HEK293 (cell line): ENCODE results near the gene STYX.
A peak's percentile ranks its signal among the peaks of the same experiment; 100 is the strongest.

Experiments
- CTCF ChIP-seq: fragments of 450-650 bp; formaldehyde crosslinking; IDR thresholded peaks from 2 replicates; pipeline ENCODE4 v1.5.1; 2016; ENCODE audit warnings: missing biosample characterization, missing genetic modification characterization
- EGR2 ChIP-seq: fragments of 450-650 bp; formaldehyde crosslinking; IDR thresholded peaks from 2 replicates; pipeline ENCODE4 v1.5.1; 2016; ENCODE audit warnings: low read depth, missing biosample characterization, missing genetic modification characterization
- FEZF1 ChIP-seq: fragments of 450-650 bp; formaldehyde crosslinking; IDR thresholded peaks from 2 replicates; pipeline ENCODE4 v1.5.1; 2016; ENCODE audit warnings: missing biosample characterization, missing genetic modification characterization
- GLIS1 ChIP-seq: fragments of 450-650 bp; formaldehyde crosslinking; IDR thresholded peaks from 2 replicates; pipeline ENCODE4 v1.5.1; 2016; ENCODE audit warnings: missing biosample characterization, missing genetic modification characterization
- INSM2 ChIP-seq: fragments of 450-650 bp; formaldehyde crosslinking; IDR thresholded peaks from 2 replicates; pipeline ENCODE4 v1.5.1; 2016; ENCODE audit warnings: missing biosample characterization, missing genetic modification characterization
- KLF10 ChIP-seq: fragments of 450-650 bp; IDR thresholded peaks from 2 replicates; pipeline ENCODE4 v1.5.1; 2018; ENCODE audit warnings: missing biosample characterization, mild to moderate bottlenecking, missing genetic modification characterization
- KLF9 ChIP-seq: fragments of 450-650 bp; formaldehyde crosslinking; IDR thresholded peaks from 2 replicates; pipeline ENCODE4 v1.5.1; 2016; ENCODE audit warnings: missing biosample characterization, missing genetic modification characterization, low read depth
- REST ChIP-seq: fragments of 450-650 bp; formaldehyde crosslinking; IDR thresholded peaks from 2 replicates; pipeline ENCODE4 v1.5.1; 2016; ENCODE audit warnings: missing biosample characterization, missing genetic modification characterization
- SCRT2 ChIP-seq: fragments of 450-650 bp; formaldehyde crosslinking; IDR thresholded peaks from 2 replicates; pipeline ENCODE4 v1.5.1; 2016; ENCODE audit warnings: missing biosample characterization, missing genetic modification characterization
- SP7 ChIP-seq: fragments of 450-650 bp; formaldehyde crosslinking; IDR thresholded peaks from 2 replicates; pipeline ENCODE4 v1.5.1; 2016; ENCODE audit warnings: missing biosample characterization, missing genetic modification characterization
- WT1 ChIP-seq: fragments of 450-650 bp; formaldehyde crosslinking; IDR thresholded peaks from 2 replicates; pipeline ENCODE4 v1.5.1; 2016; ENCODE audit warnings: missing biosample characterization, missing genetic modification characterization
- YY2 ChIP-seq: fragments of 450-650 bp; formaldehyde crosslinking; IDR thresholded peaks from 2 replicates; pipeline ENCODE4 v1.5.1; 2016; ENCODE audit warnings: missing biosample characterization, missing genetic modification characterization
- ZBTB17 ChIP-seq: fragments of 450-650 bp; formaldehyde crosslinking; IDR thresholded peaks from 2 replicates; pipeline ENCODE4 v1.5.1; 2016; ENCODE audit warnings: missing biosample characterization, missing genetic modification characterization
- ZBTB20 ChIP-seq: fragments of 450-650 bp; formaldehyde crosslinking; IDR thresholded peaks from 2 replicates; pipeline ENCODE4 v1.5.1; 2016; ENCODE audit warnings: missing biosample characterization, missing genetic modification characterization
- ZFP3 ChIP-seq: fragments of 450-650 bp; formaldehyde crosslinking; IDR thresholded peaks from 2 replicates; pipeline ENCODE4 v1.5.1; 2016; ENCODE audit warnings: low read depth, missing biosample characterization, missing genetic modification characterization
- ZFP41 ChIP-seq: fragments of 450-650 bp; formaldehyde crosslinking; IDR thresholded peaks from 2 replicates; pipeline ENCODE4 v1.5.1; 2016; ENCODE audit warnings: missing biosample characterization, missing genetic modification characterization, borderline replicate concordance
- ZNF114 ChIP-seq: fragments of 450-650 bp; formaldehyde crosslinking; IDR thresholded peaks from 2 replicates; pipeline ENCODE4 v1.5.0; 2017; ENCODE audit warnings: missing biosample characterization, missing genetic modification characterization
- ZNF138 ChIP-seq: fragments of 450-650 bp; formaldehyde crosslinking; IDR thresholded peaks from 2 replicates; pipeline ENCODE4 v1.5.1; 2016; ENCODE audit warnings: missing biosample characterization, missing genetic modification characterization, borderline replicate concordance
- ZNF184 ChIP-seq: fragments of 450-650 bp; IDR thresholded peaks from 2 replicates; pipeline ENCODE4 v1.5.1; 2018; ENCODE audit warnings: missing biosample characterization, mild to moderate bottlenecking, missing genetic modification characterization
- ZNF501 ChIP-seq: fragments of 450-650 bp; formaldehyde crosslinking; IDR thresholded peaks from 2 replicates; pipeline ENCODE4 v1.5.1; 2016; ENCODE audit warnings: missing biosample characterization, missing genetic modification characterization
- ZNF529 ChIP-seq: fragments of 450-650 bp; formaldehyde crosslinking; IDR thresholded peaks from 2 replicates; pipeline ENCODE4 v1.5.1; 2017; ENCODE audit warnings: missing genetic modification characterization, missing biosample characterization; ENCODE audit not compliant: insufficient replicate concordance
- ZNF639 ChIP-seq: fragments of 450-650 bp; formaldehyde crosslinking; IDR thresholded peaks from 2 replicates; pipeline ENCODE4 v1.5.1; 2016; ENCODE audit warnings: missing biosample characterization, missing genetic modification characterization
- ZNF658 ChIP-seq: fragments of 450-650 bp; formaldehyde crosslinking; IDR thresholded peaks from 2 replicates; pipeline ENCODE4; 2016; ENCODE audit warnings: missing biosample characterization, missing genetic modification characterization
- ZNF76 ChIP-seq: fragments of 450-650 bp; formaldehyde crosslinking; IDR thresholded peaks from 2 replicates; pipeline ENCODE4; 2016; ENCODE audit warnings: low read depth, missing biosample characterization, missing genetic modification characterization, borderline replicate concordance
- ZNF776 ChIP-seq: fragments of 450-650 bp; formaldehyde crosslinking; IDR thresholded peaks from 2 replicates; pipeline ENCODE4 v1.5.0; 2017; ENCODE audit warnings: missing biosample characterization, missing genetic modification characterization, borderline replicate concordance
- ZSCAN30 ChIP-seq: fragments of 450-650 bp; IDR thresholded peaks from 2 replicates; pipeline ENCODE4 v1.5.1; 2018; ENCODE audit warnings: missing biosample characterization, mild to moderate bottlenecking, missing genetic modification characterization, moderate library complexity

STYX gene

GRCh38 chr14:52729925-52730708, at the start of gene STYX (continued):
- TF ChIP-seq EGR2 (tag by site-specific recombination) (peak; percentile 96), KLF10 (peak; percentile 69), ZNF776 (tag by site-specific recombination) (no peak), ZBTB17 (tag by site-specific recombination) (peak; percentile 49), YY2 (tag by site-specific recombination) (peak; percentile 85), CTCF (tag by site-specific recombination) (peak; percentile 44), ZNF76 (0 out of 2 replicates have a peak, but pooled peaks have one; percentile 15), ZNF529 (tag by site-specific recombination) (no peak), WT1 (tag by site-specific recombination) (no peak), ZBTB20 (tag by site-specific recombination) (peak; percentile 98), FEZF1 (tag by site-specific recombination) (no peak), GLIS1 (peak; percentile 58), ZFP41 (tag by site-specific recombination) (no peak), INSM2 (0 out of 2 replicates have a peak, but pooled peaks have one; percentile 41), ZFP3 (tag by site-specific recombination) (no peak), ZNF639 (peak; percentile 57; the same call in 1 of the 2 replicates), ZSCAN30 (tag by site-specific recombination) (0 out of 2 replicates have a peak, but pooled peaks have one; percentile 30), SP7 (tag by site-specific recombination) (peak; percentile 67), REST (peak; percentile 70), SCRT2 (0 out of 2 replicates have a peak, but pooled peaks have one; percentile 36), ZNF184 (tag by site-specific recombination) (no peak), ZNF114 (no peak), KLF9 (tag by site-specific recombination) (peak; percentile 83), ZNF501 (tag by site-specific recombination) (peak; percentile 82; the same call in 1 of the 2 replicates), ZNF658 (tag by site-specific recombination) (no peak), ZNF138 (tag by site-specific recombination) (no peak)
